CD4-positive, alpha-beta memory T cell (primary cell): Measurements from ENCODE around the gene INPP4A. TPM values are rescaled to one million over a fixed set of nuclear protein-coding genes. Genes with fewer than 3 reads are reported as not detected.

Experiments
- CTCF ChIA-PET: fragments of 350-600 bp; sonication (Branson Sonifier 250); formaldehyde crosslinking; loops from one replicate; lab custom pipeline; 2021; ENCODE audit warnings: inconsistent platforms; ENCODE audit not compliant: partially characterized antibody; lab: Charles Lee
- POLR2A ChIA-PET: fragments of 350-600 bp; sonication (Branson Sonifier 250); formaldehyde crosslinking; loops from one replicate; lab custom pipeline; 2021; ENCODE audit not compliant: partially characterized antibody; lab: Charles Lee
- DNase-seq, 5 donors: peaks; one replicate each; pipeline versions ENCODE4 v3.0.0 to v3.0.0-alpha.2; 2020 to 2022; ENCODE audit warnings: mixed read lengths in 1 of 5
- H3K27ac ChIP-seq: one replicate; pipeline ENCODE4 v1.7.0; 2013; ENCODE audit warnings: low read depth, low read length
- H3K27me3 ChIP-seq: 2 replicates; pipeline ENCODE4 v1.7.0; 2013; ENCODE audit warnings: mild to moderate bottlenecking, low read length, moderate library complexity; ENCODE audit not compliant: insufficient read depth
- H3K36me3 ChIP-seq: 2 replicates; pipeline ENCODE4 v1.7.0; 2013; ENCODE audit warnings: mild to moderate bottlenecking, low read length, moderate library complexity; ENCODE audit not compliant: insufficient read depth
- H3K4me1 ChIP-seq: 2 replicates; pipeline ENCODE4 v1.7.0; 2013; ENCODE audit warnings: mild to moderate bottlenecking, low read length, moderate library complexity; ENCODE audit not compliant: insufficient read depth
- H3K4me3 ChIP-seq, 2 donors: one replicate each; pipeline ENCODE4 v1.7.0; 2013; ENCODE audit warnings: low read length in 2 of 2, mild to moderate bottlenecking in 1 of 2
- H3K9me3 ChIP-seq, 2 donors: one replicate each; pipeline ENCODE4 v1.7.0; 2013; ENCODE audit warnings: low read length in 2 of 2, control low read depth in 1 of 2; ENCODE audit not compliant: control insufficient read depth in 1 of 2
- H3K27ac Mint-ChIP-seq, 7 donors: one replicate each; pipeline ENCODE4 v1.8.0; 2020 to 2021; ENCODE audit warnings: mixed read lengths in 7 of 7, mild to moderate bottlenecking in 6 of 7, inconsistent platforms in 3 of 7, moderate library complexity in 3 of 7
- H3K27me3 Mint-ChIP-seq, 2 donors: one replicate each; pipeline ENCODE4 v1.8.0; 2020 to 2021; ENCODE audit warnings: mixed read lengths in 2 of 2
- H3K36me3 Mint-ChIP-seq, 2 donors: one replicate each; pipeline ENCODE4 v1.8.0; 2020 to 2021; ENCODE audit warnings: mixed read lengths in 2 of 2, inconsistent platforms in 1 of 2, mild to moderate bottlenecking in 1 of 2
- H3K4me1 Mint-ChIP-seq, 4 donors: one replicate each; pipeline ENCODE4 v1.8.0; 2020 to 2021; ENCODE audit warnings: mixed read lengths in 4 of 4, mild to moderate bottlenecking in 1 of 4
- H3K4me3 Mint-ChIP-seq, 8 donors: one replicate each; pipeline ENCODE4 v1.8.0; 2020 to 2021; ENCODE audit warnings: mixed read lengths in 8 of 8, mild to moderate bottlenecking in 7 of 8, moderate library complexity in 6 of 8, inconsistent platforms in 3 of 8
- H3K9me3 Mint-ChIP-seq, 8 donors: one replicate each; pipeline ENCODE4 v1.8.0; 2020 to 2021; ENCODE audit warnings: mixed read lengths in 8 of 8, mild to moderate bottlenecking in 5 of 8, inconsistent platforms in 3 of 8, moderate library complexity in 1 of 8
- intact Hi-C: fragments of 100-400 bp; cut with micrococcal nuclease; formaldehyde crosslinking; loops from one replicate; pipeline ENCODE4 v1.15.1; 2023
- polyA plus RNA-seq, 2 donors: library from polyadenylated mRNA; unstranded; fragments of 300-500 nt; fragmentation: Illumina TruSeq; gene quantifications; one replicate each; pipeline ENCODE4 v1.2.3, GENCODE V29; 2021
- total RNA-seq, 2 experiments: library from RNA; stranded (reverse); gene quantifications; one replicate each; pipeline ENCODE4 v1.2.3, GENCODE V29; 2021

The INPP4A gene
- total and polyA plus RNA-seq, 4 experiments from 2014 or later: 30.5 to 133 (median 91.9) TPM

GRCh38 chr2:98494699-98495098, 50.0 kb downstream of the INPP4A start:
- Histone ChIP-seq H3K36me3 (peaks cover 8% of the 10 kb centered on the region), H3K27ac (no peak overlapping the region), H3K9me3 (no peaks in the 10 kb centered on the region), H3K27me3 (no peaks in the 10 kb centered on the region), H3K4me3 (no peak overlapping the region), H3K4me1 (peaks cover 40% of the 10 kb centered on the region)
- peak overlapping the region in 3 of 7 donors; percentile 62 to 68 (median 65) for H3K27ac Mint-ChIP-seq
- POLR2A ChIA-PET: interaction anchor here (0.8 to 1.3 kb wide), 2 partner anchors 10 to 24 kb away, joined by 3 read pairs; no protein-coding TSS in a partner anchor
- intact Hi-C loops: no loop called here
- CTCF ChIA-PET: interaction anchor here (1.7 to 1.8 kb wide), 2 partner anchors 24 to 47 kb away, joined by 3 read pairs; no protein-coding TSS in a partner anchor
- no peaks in the 10 kb centered on the region for H3K27me3 Mint-ChIP-seq
- no peak for DNase-seq
- peaks cover 58 to 68% of the 10 kb centered on the region in 2 donors for H3K36me3 Mint-ChIP-seq
- peaks cover 45 to 78% (median 60%) of the 10 kb centered on the region in 4 donors for H3K4me1 Mint-ChIP-seq
- no peak overlapping the region for H3K4me3 Mint-ChIP-seq
- peaks cover 0 to 25% (median 13%) of the 10 kb centered on the region in 8 donors for H3K9me3 Mint-ChIP-seq

GRCh38 chr2:98496750-98497493, 52.3 kb downstream of the INPP4A start:
- H3K27ac Mint-ChIP-seq: peak overlapping the region in 4 of 7 donors; percentile 1 to 81 (median 55)
- no peaks in the 10 kb centered on the region for H3K27me3 Mint-ChIP-seq
- H3K4me3 ChIP-seq: no peak overlapping the region
- no peaks in the 10 kb centered on the region for H3K9me3 ChIP-seq
- no peaks in the 10 kb centered on the region for H3K27me3 ChIP-seq
- no peak overlapping the region for H3K4me3 Mint-ChIP-seq
- peaks cover 48% of the 10 kb centered on the region for H3K4me1 ChIP-seq
- ChIA-PET POLR2A (interaction anchor here (0.7 kb wide), 1 partner anchor 17 kb away, joined by 3 read pairs; no protein-coding TSS in a partner anchor), CTCF (interaction anchor here (0.9 to 1.0 kb wide), 3 partner anchors 9 to 72 kb away, joined by 3 read pairs; no protein-coding TSS in a partner anchor)
- peaks cover 0 to 25% (median 13%) of the 10 kb centered on the region in 8 donors for H3K9me3 Mint-ChIP-seq
- H3K36me3 Mint-ChIP-seq: peaks cover 57 to 67% of the 10 kb centered on the region in 2 donors
- H3K27ac ChIP-seq: no peak overlapping the region
- intact Hi-C loops: no loop called here
- peaks cover 8% of the 10 kb centered on the region for H3K36me3 ChIP-seq
- peaks cover 42 to 75% (median 60%) of the 10 kb centered on the region in 4 donors for H3K4me1 Mint-ChIP-seq
- DNase-seq: no peak

- Histone ChIP-seq H3K4me1 (peaks cover 57% of the 10 kb centered on the region), H3K4me3 (no peak overlapping the region), H3K27ac (no peak overlapping the region), H3K27me3 (no peaks in the 10 kb centered on the region), H3K36me3 (peaks cover 8% of the 10 kb centered on the region), H3K9me3 (no peaks in the 10 kb centered on the region)
- Mint-ChIP-seq H3K27ac (peak overlapping the region; percentile 10 to 86 (median 58)), H3K4me1 (peaks cover 56 to 83% (median 71%) of the 10 kb centered on the region in 4 donors), H3K36me3 (peaks cover 59 to 66% of the 10 kb centered on the region in 2 donors), H3K4me3 (no peak overlapping the region), H3K27me3 (no peaks in the 10 kb centered on the region), H3K9me3 (peaks cover 0 to 25% (median 13%) of the 10 kb centered on the region in 8 donors)
- CTCF ChIA-PET: no interaction called here
- POLR2A ChIA-PET: no interaction called here
- intact Hi-C loops: no loop called here
- DNase-seq: no peak
These were observed 54.2 kb downstream of the INPP4A start for GRCh38 chr2:98498703-98499440.

GRCh38 chr2:98500561-98500960, 55.9 kb downstream of the INPP4A start:
- Mint-ChIP-seq H3K27ac (peak overlapping the region; percentile 43 to 88 (median 77)), H3K9me3 (peaks cover 0 to 16% (median 11%) of the 10 kb centered on the region in 8 donors), H3K4me3 (peak overlapping the region in 1 of 8 donors; percentile 9), H3K4me1 (peaks cover 68 to 85% (median 77%) of the 10 kb centered on the region in 4 donors), H3K27me3 (no peaks in the 10 kb centered on the region), H3K36me3 (peaks cover 51 to 56% of the 10 kb centered on the region in 2 donors)
- POLR2A ChIA-PET: no interaction called here
- peaks cover 8% of the 10 kb centered on the region for H3K36me3 ChIP-seq
- no peak for DNase-seq
- H3K9me3 ChIP-seq: no peaks in the 10 kb centered on the region
- CTCF ChIA-PET: interaction anchor here (1.8 kb wide), 1 partner anchor 12 kb away, joined by 11 read pairs; no protein-coding TSS in a partner anchor
- no peak overlapping the region for H3K4me3 ChIP-seq
- H3K4me1 ChIP-seq: peaks cover 69% of the 10 kb centered on the region
- no peaks in the 10 kb centered on the region for H3K27me3 ChIP-seq
- intact Hi-C loops: no loop called here
- no peak overlapping the region for H3K27ac ChIP-seq

DNA sequence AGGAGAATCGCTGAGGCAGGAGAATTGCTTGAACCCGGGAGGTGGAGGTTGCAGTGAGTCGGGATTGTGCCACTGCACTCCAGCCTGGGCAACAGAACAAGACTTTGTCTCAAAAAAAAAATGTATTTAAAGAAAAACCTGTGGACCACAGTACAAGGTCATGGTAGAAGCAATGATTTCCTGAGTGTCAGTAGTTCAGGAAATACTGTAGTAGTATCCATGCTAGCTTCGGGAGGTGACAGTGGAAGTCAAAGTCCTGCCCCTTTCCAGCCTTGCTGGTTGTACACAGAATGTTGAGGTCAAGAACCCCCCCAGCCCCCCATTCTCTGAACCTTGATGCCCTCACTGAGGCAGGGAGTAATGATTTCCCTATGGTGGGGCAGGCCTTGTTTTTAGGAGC, 56.6 kb downstream of the INPP4A start:
- H3K36me3 ChIP-seq: peaks cover 8% of the 10 kb centered on the region
- H3K27ac ChIP-seq: no peak overlapping the region
- ChIA-PET CTCF (interaction anchor here (1.8 kb wide), 1 partner anchor 13 kb away, joined by 11 read pairs; no protein-coding TSS in a partner anchor), POLR2A (no interaction called here)
- peak overlapping the region; percentile 13 to 84 (median 76) for H3K27ac Mint-ChIP-seq
- H3K4me1 ChIP-seq: peaks cover 76% of the 10 kb centered on the region
- H3K9me3 Mint-ChIP-seq: peaks cover 0 to 14% (median 10%) of the 10 kb centered on the region in 8 donors
- H3K4me1 Mint-ChIP-seq: peaks cover 75 to 90% (median 83%) of the 10 kb centered on the region in 4 donors
- peaks cover 44 to 57% of the 10 kb centered on the region in 2 donors for H3K36me3 Mint-ChIP-seq
- no peak overlapping the region for H3K4me3 ChIP-seq
- no peak overlapping the region for H3K4me3 Mint-ChIP-seq
- H3K27me3 ChIP-seq: no peaks in the 10 kb centered on the region
- intact Hi-C loops: no loop called here
- no peaks in the 10 kb centered on the region for H3K27me3 Mint-ChIP-seq
- no peak for DNase-seq
- no peaks in the 10 kb centered on the region for H3K9me3 ChIP-seq

DNA sequence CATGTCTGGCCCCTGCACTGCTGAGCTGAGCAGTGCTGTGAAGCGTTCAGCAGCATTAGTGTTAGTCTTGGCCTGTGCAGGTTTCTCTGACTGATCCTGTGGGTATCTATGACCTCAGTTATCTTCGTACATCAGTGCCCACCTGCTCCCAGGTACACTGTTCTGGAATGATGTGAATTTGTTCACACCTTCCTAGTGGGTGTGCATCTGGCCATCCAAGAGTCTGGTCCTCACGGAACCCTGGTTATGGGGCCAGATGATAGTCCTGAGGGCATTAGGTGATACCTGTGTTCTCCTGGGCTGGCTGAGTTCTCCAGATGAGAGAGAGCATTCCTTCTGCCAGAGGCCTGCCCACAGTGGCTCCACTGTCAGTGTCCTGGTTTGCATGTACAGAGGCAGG, 57.2 kb downstream of the INPP4A start:
- Histone ChIP-seq H3K9me3 (no peaks in the 10 kb centered on the region), H3K36me3 (peaks cover 13% of the 10 kb centered on the region), H3K4me1 (peaks cover 82% of the 10 kb centered on the region), H3K27me3 (no peaks in the 10 kb centered on the region), H3K27ac (no peak overlapping the region), H3K4me3 (no peak overlapping the region)
- Mint-ChIP-seq H3K27ac (peak overlapping the region; percentile 47 to 93 (median 74)), H3K9me3 (peaks cover 0 to 8% (median 4%) of the 10 kb centered on the region in 8 donors), H3K27me3 (no peaks in the 10 kb centered on the region), H3K4me1 (peaks cover 74 to 90% (median 83%) of the 10 kb centered on the region in 4 donors), H3K36me3 (peaks cover 38 to 54% of the 10 kb centered on the region in 2 donors), H3K4me3 (peak overlapping the region in 1 of 8 donors; percentile 30)
- intact Hi-C loops: loop anchor here (2.0 kb wide), 1 partner anchor 15 kb away; no protein-coding TSS in a partner anchor
- CTCF ChIA-PET: interaction anchor here (1.3 to 1.4 kb wide), 2 partner anchors 12 to 14 kb away, joined by 3 to 5 read pairs; no protein-coding TSS in a partner anchor
- no peak for DNase-seq
- POLR2A ChIA-PET: no interaction called here
